GM18498 (cell line): ENCODE measurements around the gene STXBP1.

ENCODE experiments used
- ATAC-seq: cut with Tn5 transposase; IDR thresholded peaks from one replicate; pipeline ENCODE4 v1.9.1; 2021; ENCODE audit warnings: mild to moderate bottlenecking, moderate library complexity; ENCODE audit not compliant: unreplicated experiment

STXBP1 gene

GRCh38 chr9:127730262-127730661, 118.2 kb downstream of the STXBP1 start:
- no peak for ATAC-seq

DNA sequence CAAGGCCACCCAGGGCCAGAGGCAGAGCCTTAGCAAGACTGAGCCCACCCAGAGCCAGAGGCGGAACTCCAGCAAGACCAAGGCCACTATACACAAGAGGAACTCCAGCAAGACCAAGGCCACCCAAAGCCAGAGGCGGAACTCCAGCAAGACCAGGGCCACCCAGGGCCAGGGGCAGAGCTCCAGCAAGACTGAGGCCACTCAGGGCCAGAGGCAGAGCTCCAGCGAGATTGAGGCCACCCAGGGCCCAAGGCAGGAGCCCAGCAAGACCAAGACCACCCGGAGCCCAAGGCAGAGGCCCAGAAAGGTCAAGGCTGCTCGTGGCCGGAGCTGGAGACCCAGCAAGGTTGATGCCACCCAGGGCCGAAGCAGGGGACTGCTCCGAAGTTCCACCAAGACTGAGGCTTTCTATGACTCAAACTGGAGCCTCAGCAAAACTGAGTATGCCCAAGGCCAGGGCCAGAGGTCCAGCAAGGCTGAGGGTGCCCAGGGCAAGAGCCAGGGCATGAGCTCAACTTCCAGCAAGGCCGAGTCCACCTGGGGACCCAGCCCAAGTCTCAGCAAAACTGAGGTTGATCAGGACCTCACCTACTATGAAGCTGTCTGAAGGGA, 118.8 kb downstream of the STXBP1 start:
- no peak for ATAC-seq

- no peak for ATAC-seq
Measured at GRCh38 chr9:127731938-127732337, 119.9 kb downstream of the STXBP1 start.

GRCh38 chr9:127732444-127732843, 120.4 kb downstream of the STXBP1 start:
- ATAC-seq, result no peak

GRCh38 chr9:127733614-127734013, 121.5 kb downstream of the STXBP1 start:
- no peak for ATAC-seq

- ATAC-seq, result no peak
Measured at GRCh38 chr9:127734247-127734746, 122.2 kb downstream of the STXBP1 start.

- ATAC-seq, result peak; percentile 87
Measured at GRCh38 chr9:127734747-127735529, 122.9 kb downstream of the STXBP1 start, which contains the start of gene TOR2A. Gene TOR2A, minus strand, starts transcription at chr9:127735294. Its CDS starts 24 bp downstream, at chr9:127735270.

DNA sequence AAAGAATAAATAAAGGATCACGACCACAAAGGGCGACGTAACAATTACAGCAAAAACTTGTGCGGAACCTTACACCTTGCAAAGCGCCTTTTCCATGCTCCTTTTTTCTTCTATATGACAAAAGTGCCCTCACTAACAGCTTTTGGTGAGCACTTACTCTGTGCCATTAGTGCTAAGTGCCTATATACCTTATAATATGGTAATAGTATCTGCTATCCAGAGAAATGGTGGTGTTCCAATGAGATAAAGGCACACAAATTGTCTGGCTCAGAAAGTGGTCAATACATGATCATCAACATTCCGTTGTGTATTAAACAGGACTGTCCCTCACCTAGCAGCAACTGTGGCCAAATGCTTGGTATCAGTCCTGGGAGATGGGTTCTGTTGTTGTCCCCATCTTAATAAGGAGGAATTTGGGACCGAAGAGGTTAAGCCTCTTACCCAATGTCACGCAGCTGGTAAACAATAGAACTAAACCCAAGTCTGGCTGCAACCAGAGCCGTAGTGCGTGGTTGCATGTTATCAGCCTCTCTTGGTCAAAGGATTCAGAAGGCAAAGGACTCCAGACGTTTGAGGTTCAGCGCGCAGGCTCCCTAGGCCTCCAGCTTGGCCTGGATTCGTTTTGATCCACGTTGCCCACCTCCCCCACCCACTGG, 123.6 kb downstream of the STXBP1 start:
- peak; percentile 6 for ATAC-seq

DNA sequence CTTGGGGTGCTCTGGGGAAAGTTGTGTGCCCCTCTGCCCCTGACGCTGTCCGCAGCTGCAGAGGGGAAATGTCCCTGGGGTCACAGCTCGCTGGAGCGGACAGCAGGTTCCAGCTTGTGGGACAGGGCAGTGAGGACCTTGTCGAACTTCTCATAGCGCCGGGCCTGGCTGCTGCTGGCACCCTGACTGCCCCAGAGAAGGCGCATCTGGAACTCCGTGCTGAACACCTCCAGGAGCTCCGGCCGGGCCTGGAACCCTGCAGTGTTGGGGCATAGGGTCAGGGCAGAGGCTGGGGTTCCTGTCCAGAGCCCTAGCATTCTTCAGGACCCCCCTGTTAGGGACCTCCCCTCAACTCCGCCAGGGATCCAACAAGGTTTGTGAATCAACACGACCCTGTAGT, 126.6 kb downstream of the STXBP1 start:
- no peak for ATAC-seq

DNA sequence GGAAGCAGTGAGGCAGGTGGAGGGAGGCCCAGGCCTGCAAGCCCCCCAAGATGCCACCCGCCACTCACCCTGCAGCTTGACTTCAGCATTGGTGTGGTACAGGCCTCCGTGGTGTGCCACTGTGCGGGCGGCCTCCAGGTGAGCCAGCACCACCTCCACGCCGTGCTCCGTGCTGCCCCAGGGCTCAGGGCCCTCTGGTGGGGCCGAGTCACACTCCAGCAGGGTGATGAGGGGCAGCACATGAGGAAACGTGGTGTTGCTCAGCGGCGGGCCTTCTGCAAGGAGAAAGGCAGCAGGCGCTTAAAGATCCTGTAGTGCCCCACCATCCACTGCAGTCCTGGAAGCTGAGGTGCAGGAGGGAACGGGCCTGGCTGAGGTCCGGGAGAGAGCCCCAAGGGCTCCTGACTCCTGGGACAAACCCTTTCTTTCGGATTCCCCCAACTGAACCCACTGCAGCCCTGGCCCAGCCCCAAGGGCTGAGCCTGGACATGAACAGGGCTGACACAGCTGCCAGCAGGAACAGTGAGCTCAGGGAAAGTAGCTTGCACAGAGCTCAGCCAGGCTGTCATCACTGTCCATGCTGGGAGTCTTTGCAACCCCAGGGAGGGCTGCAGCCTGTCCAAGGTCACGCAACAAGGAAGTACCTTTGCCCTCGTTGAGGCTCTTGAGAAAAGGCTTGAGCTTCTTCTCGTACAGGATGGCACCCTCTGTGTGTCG, 127.7 kb downstream of the STXBP1 start:
- ATAC-seq, result no peak

DNA sequence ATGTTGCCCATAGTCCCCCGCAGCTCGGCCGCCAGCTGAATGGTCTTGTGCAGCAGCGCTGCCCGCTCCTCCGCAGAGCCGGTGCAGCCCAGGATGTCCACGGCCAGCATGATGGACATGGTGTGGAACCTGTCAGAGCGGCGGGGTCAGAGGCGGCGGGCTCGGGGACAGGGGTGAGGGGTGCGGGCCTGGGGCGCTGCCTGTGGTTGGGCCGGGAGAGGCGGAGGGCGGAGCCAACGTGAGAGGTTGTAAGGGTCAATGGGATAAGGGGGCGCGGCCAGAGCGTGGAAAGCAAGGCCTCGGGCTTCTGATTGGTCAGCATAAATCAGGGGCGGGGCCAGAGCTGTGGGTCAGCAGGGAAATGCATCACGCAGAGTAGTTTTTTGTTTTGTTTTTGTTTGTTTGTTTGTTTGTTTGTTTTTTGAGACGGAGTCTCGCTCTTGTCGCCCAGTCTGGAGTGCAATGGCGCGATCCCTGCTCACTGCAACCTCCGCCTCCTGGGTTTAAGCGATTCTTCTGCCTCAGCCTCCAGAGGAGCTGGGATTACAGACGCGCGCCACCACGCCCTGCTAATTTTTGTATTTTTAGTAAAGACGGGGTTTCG, 129.9 kb downstream of the STXBP1 start:
- no peak for ATAC-seq
